HEK293 (cell line): Measurements from ENCODE around the gene TUBG1.

ENCODE experiments used
- EGR2 ChIP-seq: fragments of 450-650 bp; formaldehyde crosslinking; IDR thresholded peaks from 2 replicates; pipeline ENCODE4 v1.5.1; 2016; ENCODE audit warnings: low read depth, missing biosample characterization, missing genetic modification characterization
- IKZF3 ChIP-seq: fragments of 450-650 bp; IDR thresholded peaks from 2 replicates; pipeline ENCODE4 v1.5.0; 2018; ENCODE audit warnings: missing biosample characterization, mild to moderate bottlenecking, missing genetic modification characterization, moderate library complexity
- SP2 ChIP-seq: fragments of 450-650 bp; formaldehyde crosslinking; IDR thresholded peaks from 2 replicates; pipeline ENCODE4 v1.5.1; 2016; ENCODE audit warnings: missing biosample characterization, missing genetic modification characterization
- WT1 ChIP-seq: fragments of 450-650 bp; formaldehyde crosslinking; IDR thresholded peaks from 2 replicates; pipeline ENCODE4 v1.5.1; 2016; ENCODE audit warnings: missing biosample characterization, missing genetic modification characterization
- ZFHX2 ChIP-seq: fragments of 450-650 bp; formaldehyde crosslinking; conservative IDR thresholded peaks from 2 replicates; pipeline ENCODE4 v1.5.1; 2016; ENCODE audit warnings: missing biosample characterization, missing genetic modification characterization
- ZFP69B ChIP-seq: fragments of 450-650 bp; formaldehyde crosslinking; IDR thresholded peaks from 2 replicates; pipeline ENCODE4 v1.5.1; 2016; ENCODE audit warnings: missing biosample characterization, missing genetic modification characterization
- ZNF169 ChIP-seq: fragments of 450-650 bp; formaldehyde crosslinking; IDR thresholded peaks from 2 replicates; pipeline ENCODE4 v1.5.1; 2016; ENCODE audit warnings: missing biosample characterization, missing genetic modification characterization
- ZNF2 ChIP-seq: fragments of 450-650 bp; formaldehyde crosslinking; IDR thresholded peaks from 2 replicates; pipeline ENCODE4 v1.5.1; 2016; ENCODE audit warnings: missing biosample characterization, missing genetic modification characterization
- ZNF341 ChIP-seq: fragments of 450-650 bp; formaldehyde crosslinking; IDR thresholded peaks from 2 replicates; pipeline ENCODE4; 2016; ENCODE audit warnings: low read depth, missing biosample characterization, missing genetic modification characterization
- ZNF366 ChIP-seq: fragments of 450-650 bp; formaldehyde crosslinking; conservative IDR thresholded peaks from 2 replicates; pipeline ENCODE4 v1.5.1; 2016; ENCODE audit warnings: missing biosample characterization, missing genetic modification characterization
- ZNF394 ChIP-seq: fragments of 450-650 bp; formaldehyde crosslinking; IDR thresholded peaks from 2 replicates; pipeline ENCODE4 v1.5.1; 2016; ENCODE audit warnings: missing biosample characterization, missing genetic modification characterization, mild to moderate bottlenecking, moderate library complexity, borderline replicate concordance
- ZNF433 ChIP-seq: fragments of 450-650 bp; formaldehyde crosslinking; IDR thresholded peaks from 2 replicates; pipeline ENCODE4 v1.5.1; 2016; ENCODE audit warnings: missing biosample characterization, missing genetic modification characterization, low read depth
- ZNF600 ChIP-seq: fragments of 450-650 bp; formaldehyde crosslinking; IDR thresholded peaks from 2 replicates; pipeline ENCODE4 v1.5.1; 2016; ENCODE audit warnings: missing biosample characterization, missing genetic modification characterization
- TF ChIP-seq, protein P1 (sequence below): fragments of 450-650 bp; formaldehyde crosslinking; IDR thresholded peaks from 2 replicates; pipeline ENCODE4 v1.5.1; 2016; ENCODE audit warnings: missing biosample characterization, missing genetic modification characterization
- TF ChIP-seq, protein P2 (sequence below): fragments of 450-650 bp; formaldehyde crosslinking; IDR thresholded peaks from 2 replicates; pipeline ENCODE4 v1.5.0; 2017; ENCODE audit warnings: missing biosample characterization, missing genetic modification characterization, borderline replicate concordance
- TF ChIP-seq, protein P3 (sequence below): fragments of 450-650 bp; formaldehyde crosslinking; IDR thresholded peaks from 2 replicates; pipeline ENCODE4 v1.5.1; 2016; ENCODE audit warnings: missing biosample characterization, missing genetic modification characterization
- TF ChIP-seq, protein P4 (sequence below): fragments of 450-650 bp; formaldehyde crosslinking; IDR thresholded peaks from 2 replicates; pipeline ENCODE4 v1.5.1; 2016; ENCODE audit warnings: missing biosample characterization, missing genetic modification characterization
- TF ChIP-seq, protein P5 (sequence below): fragments of 450-650 bp; formaldehyde crosslinking; IDR thresholded peaks from 2 replicates; pipeline ENCODE4 v1.5.1; 2016; ENCODE audit warnings: missing biosample characterization, missing genetic modification characterization
- TF ChIP-seq, protein P6 (sequence below): fragments of 450-650 bp; formaldehyde crosslinking; IDR thresholded peaks from 2 replicates; pipeline ENCODE4 v1.5.1; 2017; ENCODE audit warnings: missing biosample characterization, missing genetic modification characterization

Gene TUBG1

DNA sequence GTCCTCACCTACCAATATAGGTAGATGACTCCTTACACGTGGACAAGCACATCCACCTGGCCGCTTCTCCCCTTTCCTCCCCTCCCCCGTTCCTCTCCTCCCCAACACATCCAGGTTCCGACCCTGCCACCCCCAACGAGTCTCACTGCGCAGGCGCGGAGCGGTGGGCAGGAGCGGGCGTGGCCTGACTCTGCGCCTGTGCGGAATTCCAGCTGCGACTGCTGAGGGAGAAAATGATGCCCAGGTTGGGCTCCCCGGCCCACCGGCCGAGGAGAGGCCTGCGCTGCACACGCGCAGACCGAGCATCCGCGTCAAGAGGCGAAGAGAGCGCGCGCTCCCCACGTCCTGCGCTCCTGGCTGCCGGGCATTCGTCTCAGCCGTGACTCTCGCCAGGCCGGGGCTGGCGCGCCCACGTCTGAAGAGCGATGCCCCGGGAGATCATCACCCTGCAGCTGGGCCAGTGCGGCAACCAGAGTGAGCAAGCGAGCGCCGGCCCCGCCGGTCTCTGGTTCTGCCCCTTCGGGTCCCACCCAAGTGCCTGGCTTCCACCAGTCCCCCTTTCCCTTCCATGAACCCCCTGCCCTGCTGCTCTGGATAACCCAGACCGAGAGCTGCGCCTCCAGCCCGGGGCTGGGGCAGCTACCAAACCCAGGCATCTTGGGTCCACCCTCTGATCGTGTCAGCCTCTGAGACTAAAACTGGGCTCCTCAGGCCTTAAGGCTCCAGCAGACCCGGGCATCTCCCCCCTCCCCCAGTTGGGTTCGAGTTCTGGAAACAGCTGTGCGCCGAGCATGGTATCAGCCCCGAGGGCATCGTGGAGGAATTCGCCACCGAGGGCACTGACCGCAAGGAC lies 49.8 kb downstream of the TUBG1 start, which contains the start of gene TUBG2 (continued):
- TF ChIP-seq, protein P1, sequence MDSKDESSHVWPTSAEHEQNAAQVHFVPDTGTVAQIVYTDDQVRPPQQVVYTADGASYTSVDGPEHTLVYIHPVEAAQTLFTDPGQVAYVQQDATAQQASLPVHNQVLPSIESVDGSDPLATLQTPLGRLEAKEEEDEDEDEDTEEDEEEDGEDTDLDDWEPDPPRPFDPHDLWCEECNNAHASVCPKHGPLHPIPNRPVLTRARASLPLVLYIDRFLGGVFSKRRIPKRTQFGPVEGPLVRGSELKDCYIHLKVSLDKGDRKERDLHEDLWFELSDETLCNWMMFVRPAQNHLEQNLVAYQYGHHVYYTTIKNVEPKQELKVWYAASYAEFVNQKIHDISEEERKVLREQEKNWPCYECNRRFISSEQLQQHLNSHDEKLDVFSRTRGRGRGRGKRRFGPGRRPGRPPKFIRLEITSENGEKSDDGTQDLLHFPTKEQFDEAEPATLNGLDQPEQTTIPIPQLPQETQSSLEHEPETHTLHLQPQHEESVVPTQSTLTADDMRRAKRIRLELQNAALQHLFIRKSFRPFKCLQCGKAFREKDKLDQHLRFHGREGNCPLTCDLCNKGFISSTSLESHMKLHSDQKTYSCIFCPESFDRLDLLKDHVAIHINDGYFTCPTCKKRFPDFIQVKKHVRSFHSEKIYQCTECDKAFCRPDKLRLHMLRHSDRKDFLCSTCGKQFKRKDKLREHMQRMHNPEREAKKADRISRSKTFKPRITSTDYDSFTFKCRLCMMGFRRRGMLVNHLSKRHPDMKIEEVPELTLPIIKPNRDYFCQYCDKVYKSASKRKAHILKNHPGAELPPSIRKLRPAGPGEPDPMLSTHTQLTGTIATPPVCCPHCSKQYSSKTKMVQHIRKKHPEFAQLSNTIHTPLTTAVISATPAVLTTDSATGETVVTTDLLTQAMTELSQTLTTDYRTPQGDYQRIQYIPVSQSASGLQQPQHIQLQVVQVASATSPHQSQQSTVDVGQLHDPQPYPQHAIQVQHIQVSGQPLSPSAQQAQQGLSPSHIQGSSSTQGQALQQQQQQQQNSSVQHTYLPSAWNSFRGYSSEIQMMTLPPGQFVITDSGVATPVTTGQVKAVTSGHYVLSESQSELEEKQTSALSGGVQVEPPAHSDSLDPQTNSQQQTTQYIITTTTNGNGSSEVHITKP (tag by site-specific recombination): peak; percentile 99
- TF ChIP-seq ZFHX2 (tag by site-specific recombination): peak; percentile 64
- TF ChIP-seq SP2: peak; percentile 45
- peak; percentile 52 for TF ChIP-seq ZFP69B (tag by site-specific recombination)
- no peak for TF ChIP-seq ZNF169 (tag by site-specific recombination)
- peak; percentile 80 for TF ChIP-seq WT1 (tag by site-specific recombination)
- TF ChIP-seq, protein P2, sequence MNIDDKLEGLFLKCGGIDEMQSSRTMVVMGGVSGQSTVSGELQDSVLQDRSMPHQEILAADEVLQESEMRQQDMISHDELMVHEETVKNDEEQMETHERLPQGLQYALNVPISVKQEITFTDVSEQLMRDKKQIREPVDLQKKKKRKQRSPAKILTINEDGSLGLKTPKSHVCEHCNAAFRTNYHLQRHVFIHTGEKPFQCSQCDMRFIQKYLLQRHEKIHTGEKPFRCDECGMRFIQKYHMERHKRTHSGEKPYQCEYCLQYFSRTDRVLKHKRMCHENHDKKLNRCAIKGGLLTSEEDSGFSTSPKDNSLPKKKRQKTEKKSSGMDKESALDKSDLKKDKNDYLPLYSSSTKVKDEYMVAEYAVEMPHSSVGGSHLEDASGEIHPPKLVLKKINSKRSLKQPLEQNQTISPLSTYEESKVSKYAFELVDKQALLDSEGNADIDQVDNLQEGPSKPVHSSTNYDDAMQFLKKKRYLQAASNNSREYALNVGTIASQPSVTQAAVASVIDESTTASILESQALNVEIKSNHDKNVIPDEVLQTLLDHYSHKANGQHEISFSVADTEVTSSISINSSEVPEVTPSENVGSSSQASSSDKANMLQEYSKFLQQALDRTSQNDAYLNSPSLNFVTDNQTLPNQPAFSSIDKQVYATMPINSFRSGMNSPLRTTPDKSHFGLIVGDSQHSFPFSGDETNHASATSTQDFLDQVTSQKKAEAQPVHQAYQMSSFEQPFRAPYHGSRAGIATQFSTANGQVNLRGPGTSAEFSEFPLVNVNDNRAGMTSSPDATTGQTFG (tag by site-specific recombination): no peak
- peak; percentile 93 for TF ChIP-seq ZNF600 (tag by site-specific recombination)
- peak; percentile 88 for TF ChIP-seq ZNF366 (tag by site-specific recombination)
- TF ChIP-seq, protein P3, sequence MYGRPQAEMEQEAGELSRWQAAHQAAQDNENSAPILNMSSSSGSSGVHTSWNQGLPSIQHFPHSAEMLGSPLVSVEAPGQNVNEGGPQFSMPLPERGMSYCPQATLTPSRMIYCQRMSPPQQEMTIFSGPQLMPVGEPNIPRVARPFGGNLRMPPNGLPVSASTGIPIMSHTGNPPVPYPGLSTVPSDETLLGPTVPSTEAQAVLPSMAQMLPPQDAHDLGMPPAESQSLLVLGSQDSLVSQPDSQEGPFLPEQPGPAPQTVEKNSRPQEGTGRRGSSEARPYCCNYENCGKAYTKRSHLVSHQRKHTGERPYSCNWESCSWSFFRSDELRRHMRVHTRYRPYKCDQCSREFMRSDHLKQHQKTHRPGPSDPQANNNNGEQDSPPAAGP: 0 out of 2 replicates have a peak, but pooled peaks have one; percentile 28
- TF ChIP-seq, protein P4, sequence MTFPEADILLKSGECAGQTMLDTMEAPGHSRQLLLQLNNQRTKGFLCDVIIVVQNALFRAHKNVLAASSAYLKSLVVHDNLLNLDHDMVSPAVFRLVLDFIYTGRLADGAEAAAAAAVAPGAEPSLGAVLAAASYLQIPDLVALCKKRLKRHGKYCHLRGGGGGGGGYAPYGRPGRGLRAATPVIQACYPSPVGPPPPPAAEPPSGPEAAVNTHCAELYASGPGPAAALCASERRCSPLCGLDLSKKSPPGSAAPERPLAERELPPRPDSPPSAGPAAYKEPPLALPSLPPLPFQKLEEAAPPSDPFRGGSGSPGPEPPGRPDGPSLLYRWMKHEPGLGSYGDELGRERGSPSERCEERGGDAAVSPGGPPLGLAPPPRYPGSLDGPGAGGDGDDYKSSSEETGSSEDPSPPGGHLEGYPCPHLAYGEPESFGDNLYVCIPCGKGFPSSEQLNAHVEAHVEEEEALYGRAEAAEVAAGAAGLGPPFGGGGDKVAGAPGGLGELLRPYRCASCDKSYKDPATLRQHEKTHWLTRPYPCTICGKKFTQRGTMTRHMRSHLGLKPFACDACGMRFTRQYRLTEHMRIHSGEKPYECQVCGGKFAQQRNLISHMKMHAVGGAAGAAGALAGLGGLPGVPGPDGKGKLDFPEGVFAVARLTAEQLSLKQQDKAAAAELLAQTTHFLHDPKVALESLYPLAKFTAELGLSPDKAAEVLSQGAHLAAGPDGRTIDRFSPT: peak; percentile 82
- TF ChIP-seq ZNF394 (tag by site-specific recombination): peak; percentile 81; the same call in 1 of the 2 replicates
- TF ChIP-seq EGR2 (tag by site-specific recombination): peak; percentile 42; the same call in 1 of the 2 replicates
- TF ChIP-seq, protein P5, sequence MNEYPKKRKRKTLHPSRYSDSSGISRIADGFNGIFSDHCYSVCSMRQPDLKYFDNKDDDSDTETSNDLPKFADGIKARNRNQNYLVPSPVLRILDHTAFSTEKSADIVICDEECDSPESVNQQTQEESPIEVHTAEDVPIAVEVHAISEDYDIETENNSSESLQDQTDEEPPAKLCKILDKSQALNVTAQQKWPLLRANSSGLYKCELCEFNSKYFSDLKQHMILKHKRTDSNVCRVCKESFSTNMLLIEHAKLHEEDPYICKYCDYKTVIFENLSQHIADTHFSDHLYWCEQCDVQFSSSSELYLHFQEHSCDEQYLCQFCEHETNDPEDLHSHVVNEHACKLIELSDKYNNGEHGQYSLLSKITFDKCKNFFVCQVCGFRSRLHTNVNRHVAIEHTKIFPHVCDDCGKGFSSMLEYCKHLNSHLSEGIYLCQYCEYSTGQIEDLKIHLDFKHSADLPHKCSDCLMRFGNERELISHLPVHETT (tag by site-specific recombination): 0 out of 2 replicates have a peak, but pooled peaks have one; percentile 20
- TF ChIP-seq, protein P6, sequence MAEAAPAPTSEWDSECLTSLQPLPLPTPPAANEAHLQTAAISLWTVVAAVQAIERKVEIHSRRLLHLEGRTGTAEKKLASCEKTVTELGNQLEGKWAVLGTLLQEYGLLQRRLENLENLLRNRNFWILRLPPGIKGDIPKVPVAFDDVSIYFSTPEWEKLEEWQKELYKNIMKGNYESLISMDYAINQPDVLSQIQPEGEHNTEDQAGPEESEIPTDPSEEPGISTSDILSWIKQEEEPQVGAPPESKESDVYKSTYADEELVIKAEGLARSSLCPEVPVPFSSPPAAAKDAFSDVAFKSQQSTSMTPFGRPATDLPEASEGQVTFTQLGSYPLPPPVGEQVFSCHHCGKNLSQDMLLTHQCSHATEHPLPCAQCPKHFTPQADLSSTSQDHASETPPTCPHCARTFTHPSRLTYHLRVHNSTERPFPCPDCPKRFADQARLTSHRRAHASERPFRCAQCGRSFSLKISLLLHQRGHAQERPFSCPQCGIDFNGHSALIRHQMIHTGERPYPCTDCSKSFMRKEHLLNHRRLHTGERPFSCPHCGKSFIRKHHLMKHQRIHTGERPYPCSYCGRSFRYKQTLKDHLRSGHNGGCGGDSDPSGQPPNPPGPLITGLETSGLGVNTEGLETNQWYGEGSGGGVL (tag by site-specific recombination): peak; percentile 77
- no peak for TF ChIP-seq ZNF433 (tag by site-specific recombination)
- TF ChIP-seq IKZF3 (tag by site-specific recombination): peak; percentile 78
- TF ChIP-seq ZNF2: peak; percentile 56; the same call in 1 of the 2 replicates
- peak; percentile 88 for TF ChIP-seq ZNF341
